HG03558 (cell line): ENCODE measurements around the gene FMN1.

Source experiments
- ATAC-seq: cut with Tn5 transposase; IDR thresholded peaks from one replicate; pipeline ENCODE4 v1.9.1; 2021; ENCODE audit warnings: moderate number of reproducible peaks; ENCODE audit not compliant: unreplicated experiment; ENCODE audit errors: extremely low read depth

FMN1 gene

DNA sequence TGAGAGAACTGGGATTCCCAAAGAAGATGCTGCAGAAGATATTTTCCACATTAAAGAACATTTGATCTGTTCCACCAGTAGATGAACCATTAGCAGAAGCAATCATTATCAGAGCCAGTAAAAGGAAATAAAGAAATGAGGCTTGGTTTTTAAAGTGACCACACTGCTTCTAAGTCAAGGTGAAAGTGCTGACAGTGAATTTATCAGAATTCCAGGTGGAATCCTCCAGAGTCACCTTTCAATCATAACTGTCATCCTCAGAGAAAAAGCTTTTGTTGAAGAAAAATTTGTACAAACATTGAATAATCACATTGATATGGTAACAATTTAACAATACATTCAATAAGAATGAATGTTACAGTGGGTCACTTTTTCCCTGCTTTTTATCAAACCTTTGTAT lies 376.9 kb downstream of the FMN1 start:
- ATAC-seq, result no peak

- no peak for ATAC-seq
Measured at GRCh38 chr15:32807331-32807730, 387.2 kb downstream of the FMN1 start.

GRCh38 chr15:32803631-32804030 lies 390.9 kb downstream of the FMN1 start:
- no peak for ATAC-seq

GRCh38 chr15:32802286-32802936 lies 392.1 kb downstream of the FMN1 start:
- ATAC-seq, result no peak

DNA sequence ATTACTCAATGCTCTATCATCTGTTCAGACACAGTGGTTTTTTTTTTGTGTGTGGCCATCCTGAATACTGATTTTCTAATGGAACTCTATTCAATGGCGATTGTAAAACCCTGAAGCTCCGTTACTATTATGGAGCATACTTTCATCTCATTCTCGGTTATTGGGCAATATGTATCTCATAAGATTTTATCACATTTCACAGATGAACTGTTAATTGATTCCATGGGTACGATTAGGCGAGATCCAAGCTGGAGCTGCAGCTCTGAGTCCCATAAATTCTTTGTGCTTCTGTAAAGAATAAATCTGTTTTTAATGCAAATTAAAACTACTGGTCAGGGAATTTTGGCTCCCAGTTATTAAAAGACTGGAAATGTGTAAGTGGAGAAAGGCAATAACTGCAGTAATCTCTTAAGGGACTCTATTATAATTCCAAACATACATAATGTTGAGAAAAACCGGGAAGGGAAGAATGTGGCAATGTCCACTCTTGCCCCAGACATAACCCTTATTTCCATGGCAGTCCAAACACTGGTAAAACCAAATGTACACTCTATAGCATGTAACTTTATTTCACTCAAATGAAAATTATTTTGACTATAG lies 394.5 kb downstream of the FMN1 start:
- ATAC-seq, result no peak

DNA sequence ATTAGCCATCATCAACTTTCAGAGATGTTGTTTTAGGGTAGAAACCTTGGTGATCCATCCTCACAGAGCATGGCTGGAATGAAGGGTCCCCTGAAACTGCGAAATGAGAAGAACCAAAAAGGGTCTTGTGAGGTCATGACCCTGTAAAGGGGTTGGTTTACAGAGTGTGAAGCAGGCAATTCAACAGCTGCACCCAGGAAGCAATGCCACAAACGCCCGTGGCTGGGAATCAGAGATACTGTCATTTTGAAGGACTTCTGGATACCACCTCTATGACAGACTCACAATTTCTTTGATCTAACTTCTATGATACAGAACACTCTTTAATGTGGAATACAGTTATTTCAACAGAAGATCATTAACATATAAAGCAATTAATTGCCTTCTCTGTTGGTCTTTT lies 397.7 kb downstream of the FMN1 start:
- no peak for ATAC-seq

DNA sequence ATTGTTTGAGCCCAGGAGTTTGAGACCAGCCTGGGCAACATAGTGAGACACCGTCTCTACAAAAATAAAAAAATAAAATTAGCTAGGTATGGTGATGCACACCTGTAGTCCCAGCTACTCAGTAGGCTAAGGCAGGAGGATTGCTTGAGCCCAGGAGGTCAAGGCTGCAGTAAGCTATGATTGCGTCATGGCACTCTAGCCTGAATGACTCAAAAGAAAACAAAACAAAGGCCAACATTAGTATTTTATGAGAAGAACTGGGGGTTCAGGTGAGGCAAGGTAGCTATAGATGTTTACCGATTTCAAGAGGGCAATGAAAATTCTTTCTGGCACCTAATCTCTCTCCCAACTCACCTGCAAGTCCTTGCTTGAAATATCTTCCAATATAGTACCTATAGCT lies 399.5 kb downstream of the FMN1 start:
- ATAC-seq, result no peak

DNA sequence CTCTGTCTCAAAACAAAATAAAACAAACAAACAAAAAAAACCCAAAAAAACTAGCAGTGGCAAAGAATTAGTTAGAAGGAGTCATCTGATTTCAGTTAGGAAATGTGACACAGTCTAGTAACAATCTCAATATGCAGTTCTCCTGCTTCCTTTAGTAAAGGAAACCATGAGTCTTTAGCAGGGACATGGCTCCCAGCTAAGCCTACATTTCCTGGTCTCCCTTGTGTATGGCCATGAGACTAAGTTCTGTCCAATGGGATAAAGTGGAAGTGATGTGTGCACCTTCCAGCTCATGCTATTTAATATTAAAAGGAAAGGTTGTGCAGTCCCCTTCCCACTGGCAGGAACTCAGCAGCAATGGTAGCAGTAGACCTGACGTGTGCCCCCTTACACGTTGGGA lies 402.1 kb downstream of the FMN1 start:
- ATAC-seq, result no peak

DNA sequence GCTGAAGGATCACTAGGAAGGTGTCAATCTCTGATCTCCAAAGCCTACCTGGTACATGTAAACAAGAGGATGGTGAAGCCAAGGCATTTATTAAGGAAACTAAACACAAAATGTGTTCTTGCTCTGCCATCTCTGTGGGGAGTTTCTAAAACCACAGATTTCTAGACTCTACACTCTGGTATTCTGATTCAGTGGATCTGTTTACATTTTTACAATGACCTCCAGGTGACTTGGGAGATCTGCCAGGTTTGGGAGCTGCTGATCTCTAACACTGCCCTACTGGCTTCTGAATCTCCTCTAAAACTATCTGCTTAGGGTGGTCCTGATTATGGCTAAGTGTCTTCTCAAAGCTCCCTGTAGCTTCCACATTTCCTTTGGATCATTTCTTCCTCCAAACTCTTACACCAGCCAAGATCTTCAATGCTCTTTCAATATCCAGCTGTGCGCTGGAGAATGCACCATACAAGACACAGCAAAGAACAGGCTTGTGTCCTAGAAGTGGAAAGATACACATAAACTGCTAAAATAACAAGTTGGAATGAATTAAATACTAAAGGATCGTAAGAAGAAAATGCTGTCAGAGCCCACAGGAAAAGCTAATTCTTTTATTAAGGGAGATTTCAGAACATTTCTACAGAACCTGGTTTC lies 404.0 kb downstream of the FMN1 start:
- no peak for ATAC-seq

- ATAC-seq, result no peak
Measured at GRCh38 chr15:32787949-32788348, 406.6 kb downstream of the FMN1 start.

DNA sequence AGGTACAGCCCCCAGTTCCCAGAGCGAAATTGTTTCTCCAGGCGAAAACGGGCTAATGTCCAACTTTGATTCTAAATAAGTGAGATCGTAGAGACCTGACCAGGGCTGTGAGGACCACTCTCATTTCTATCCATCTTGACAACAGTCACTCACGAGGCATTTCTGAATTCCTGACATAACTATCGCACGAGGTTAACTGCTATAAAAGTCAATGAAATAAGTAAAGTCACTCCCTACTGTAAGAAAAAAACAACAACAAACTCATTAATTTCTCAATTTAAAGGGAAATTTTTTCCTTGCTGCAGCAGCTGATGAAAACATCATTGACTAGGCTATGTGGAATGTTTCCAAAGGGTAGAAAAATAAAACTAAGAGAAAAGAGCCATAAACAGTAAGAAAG lies 407.6 kb downstream of the FMN1 start:
- ATAC-seq, result no peak

DNA sequence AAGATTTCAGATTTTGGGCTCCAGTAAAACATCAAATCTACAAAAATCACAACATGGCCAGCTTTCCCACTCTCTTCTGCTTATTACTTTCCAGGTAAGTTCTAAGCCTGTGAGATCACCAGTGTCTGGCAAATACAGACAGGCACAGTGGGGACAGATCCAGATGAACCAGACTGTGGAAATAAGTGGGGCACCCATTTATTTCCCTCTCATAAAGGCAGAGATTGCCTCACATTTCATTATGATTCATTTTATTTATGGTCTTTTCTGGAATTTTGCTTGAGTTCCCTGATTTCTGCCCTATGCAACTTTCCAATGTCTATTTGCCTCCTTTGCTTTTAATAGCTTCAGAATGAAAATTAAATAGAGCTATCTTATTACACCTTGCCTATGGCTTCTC lies 409.9 kb downstream of the FMN1 start:
- ATAC-seq, result no peak

- ATAC-seq, result no peak
Measured at GRCh38 chr15:32781781-32782180, 412.7 kb downstream of the FMN1 start.

GRCh38 chr15:32778391-32779176 lies 415.9 kb downstream of the FMN1 start:
- no peak for ATAC-seq

GRCh38 chr15:32775103-32775502 lies 419.4 kb downstream of the FMN1 start:
- no peak for ATAC-seq

GRCh38 chr15:32774022-32774421 lies 420.5 kb downstream of the FMN1 start:
- ATAC-seq, result no peak

- no peak for ATAC-seq
Measured at GRCh38 chr15:32767236-32767635, 427.3 kb downstream of the FMN1 start.

DNA sequence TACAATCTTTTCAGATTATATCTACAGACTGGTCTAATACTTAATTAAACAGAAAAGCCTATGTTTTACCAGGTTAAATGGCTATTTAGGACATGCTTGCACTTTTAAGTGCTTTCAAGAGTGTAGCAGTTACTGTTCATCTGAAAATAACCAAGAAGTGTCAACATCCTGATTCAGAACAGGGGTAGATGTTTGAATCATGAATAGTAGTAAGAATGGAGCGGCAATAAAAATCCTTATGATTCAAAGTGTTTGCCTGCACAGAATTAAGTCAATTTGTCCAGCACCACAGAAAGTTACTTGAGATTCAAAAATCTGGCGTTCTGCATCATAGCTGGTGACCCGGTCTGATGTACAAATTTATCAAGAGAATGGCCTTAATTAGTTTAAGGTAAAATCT lies 428.4 kb downstream of the FMN1 start:
- no peak for ATAC-seq

DNA sequence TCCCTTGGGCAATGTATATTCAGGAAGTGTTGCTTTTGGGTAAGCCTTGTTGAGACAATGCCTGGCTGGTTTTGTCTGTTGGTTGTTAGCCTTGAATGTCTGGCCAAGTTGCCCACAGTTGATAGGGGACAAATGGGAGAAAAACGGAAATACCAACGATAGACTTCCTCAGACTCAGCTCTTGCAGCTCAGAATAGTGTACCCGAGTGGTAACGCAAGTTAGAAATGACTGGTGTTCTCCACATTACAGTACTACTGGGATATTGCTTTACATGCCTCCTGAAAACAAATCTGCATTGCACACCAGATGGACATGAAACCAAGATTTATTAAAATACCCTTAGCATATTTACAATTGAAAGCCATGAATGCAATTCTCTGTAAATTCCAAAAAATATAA lies 429.3 kb downstream of the FMN1 start:
- ATAC-seq, result no peak

- no peak for ATAC-seq
Measured at GRCh38 chr15:32763295-32763694, 431.2 kb downstream of the FMN1 start.

DNA sequence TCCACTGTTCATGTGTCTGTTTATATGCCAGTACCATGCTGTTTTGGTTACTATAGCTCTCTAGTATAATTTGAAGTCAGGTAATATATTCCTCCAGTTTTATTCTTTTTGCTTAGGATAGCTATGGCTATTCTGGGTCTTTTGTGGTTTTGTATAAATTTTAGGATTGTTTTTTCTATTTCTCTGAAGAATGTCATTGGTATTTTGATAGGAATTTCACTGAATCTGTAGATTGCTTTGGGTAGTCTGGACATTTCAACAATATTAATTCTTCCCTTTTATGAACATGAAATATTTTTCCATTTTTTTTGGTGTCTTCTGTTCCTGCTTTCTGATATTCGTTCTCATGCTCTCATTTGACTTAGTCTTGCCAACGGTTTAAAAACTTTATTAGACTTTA lies 437.1 kb downstream of the FMN1 start:
- ATAC-seq, result no peak
